LNCAP (cell line): ENCODE data around the gene EHMT1.

Experiments
- TF ChIP-seq, protein P1 (sequence below): fragments of 450-650 bp; IDR thresholded peaks from 2 replicates; pipeline ENCODE4 v1.5.1; 2017; ENCODE audit warnings: mild to moderate bottlenecking

EHMT1 gene

DNA sequence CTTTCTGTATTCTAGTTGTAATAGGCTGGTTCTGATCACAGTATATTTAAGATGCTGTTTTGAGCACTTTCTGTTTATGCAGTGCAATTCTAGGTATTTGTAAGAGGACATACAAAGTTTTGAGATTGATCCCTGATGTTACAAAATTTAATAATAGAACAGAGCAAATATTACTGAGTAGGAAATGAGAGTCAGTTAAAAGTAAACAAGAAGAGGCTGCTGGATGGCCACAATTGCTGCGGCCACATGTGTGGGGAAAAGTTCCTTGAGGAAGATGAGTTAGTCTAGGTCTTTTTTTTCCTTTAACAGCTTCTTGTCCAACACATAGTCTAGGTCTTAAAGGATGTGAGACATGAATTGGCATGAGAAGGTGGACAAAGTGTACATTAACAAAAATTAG, 11.3 kb downstream of the EHMT1 start:
- TF ChIP-seq, protein P1, sequence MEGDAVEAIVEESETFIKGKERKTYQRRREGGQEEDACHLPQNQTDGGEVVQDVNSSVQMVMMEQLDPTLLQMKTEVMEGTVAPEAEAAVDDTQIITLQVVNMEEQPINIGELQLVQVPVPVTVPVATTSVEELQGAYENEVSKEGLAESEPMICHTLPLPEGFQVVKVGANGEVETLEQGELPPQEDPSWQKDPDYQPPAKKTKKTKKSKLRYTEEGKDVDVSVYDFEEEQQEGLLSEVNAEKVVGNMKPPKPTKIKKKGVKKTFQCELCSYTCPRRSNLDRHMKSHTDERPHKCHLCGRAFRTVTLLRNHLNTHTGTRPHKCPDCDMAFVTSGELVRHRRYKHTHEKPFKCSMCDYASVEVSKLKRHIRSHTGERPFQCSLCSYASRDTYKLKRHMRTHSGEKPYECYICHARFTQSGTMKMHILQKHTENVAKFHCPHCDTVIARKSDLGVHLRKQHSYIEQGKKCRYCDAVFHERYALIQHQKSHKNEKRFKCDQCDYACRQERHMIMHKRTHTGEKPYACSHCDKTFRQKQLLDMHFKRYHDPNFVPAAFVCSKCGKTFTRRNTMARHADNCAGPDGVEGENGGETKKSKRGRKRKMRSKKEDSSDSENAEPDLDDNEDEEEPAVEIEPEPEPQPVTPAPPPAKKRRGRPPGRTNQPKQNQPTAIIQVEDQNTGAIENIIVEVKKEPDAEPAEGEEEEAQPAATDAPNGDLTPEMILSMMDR, result no peak

- TF ChIP-seq, protein P1, result no peak
These were observed 11.9 kb downstream of the EHMT1 start for GRCh38 chr9:137630679-137631078.

DNA sequence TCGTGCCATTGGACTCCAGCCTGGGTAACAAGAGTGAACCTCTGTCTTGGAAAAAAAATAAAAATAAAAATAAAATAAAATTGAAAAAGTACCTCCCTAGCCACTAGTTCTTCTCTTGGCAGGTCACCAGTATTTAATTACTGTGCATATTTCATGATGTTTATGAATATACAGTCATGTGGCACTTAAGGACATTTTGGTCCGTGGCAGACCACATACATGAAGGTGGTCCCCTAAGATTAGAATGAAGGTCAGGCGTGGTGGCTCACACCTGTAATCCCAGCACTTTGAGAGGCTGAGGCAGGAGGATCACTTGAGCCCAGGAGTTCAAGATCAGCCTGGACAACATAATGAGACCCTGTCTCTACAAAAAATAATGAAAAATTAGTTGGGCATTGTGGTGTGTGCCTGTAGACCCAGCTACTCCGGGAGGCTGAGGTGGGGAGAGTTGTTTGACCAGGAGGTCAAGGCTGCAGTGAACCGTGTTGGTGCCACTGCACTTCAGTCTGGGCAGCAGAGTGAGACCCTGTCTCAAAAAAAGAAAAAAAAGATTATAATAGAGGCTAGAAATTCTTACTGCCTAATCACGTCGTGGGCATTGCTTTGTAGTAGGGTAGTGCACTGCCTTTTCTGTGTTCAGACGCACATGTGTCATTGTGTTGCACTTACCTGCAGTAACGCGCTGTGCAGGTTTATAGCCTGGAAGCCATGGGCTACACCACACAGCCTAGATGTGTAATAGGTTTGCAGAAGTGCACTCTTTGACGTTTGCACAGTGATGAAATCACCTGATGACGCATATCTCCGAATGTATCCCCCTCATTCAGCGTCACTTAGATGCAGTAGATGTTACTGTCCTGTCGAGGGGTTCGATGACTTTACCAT, 12.8 kb downstream of the EHMT1 start:
- TF ChIP-seq, protein P1, result no peak

DNA sequence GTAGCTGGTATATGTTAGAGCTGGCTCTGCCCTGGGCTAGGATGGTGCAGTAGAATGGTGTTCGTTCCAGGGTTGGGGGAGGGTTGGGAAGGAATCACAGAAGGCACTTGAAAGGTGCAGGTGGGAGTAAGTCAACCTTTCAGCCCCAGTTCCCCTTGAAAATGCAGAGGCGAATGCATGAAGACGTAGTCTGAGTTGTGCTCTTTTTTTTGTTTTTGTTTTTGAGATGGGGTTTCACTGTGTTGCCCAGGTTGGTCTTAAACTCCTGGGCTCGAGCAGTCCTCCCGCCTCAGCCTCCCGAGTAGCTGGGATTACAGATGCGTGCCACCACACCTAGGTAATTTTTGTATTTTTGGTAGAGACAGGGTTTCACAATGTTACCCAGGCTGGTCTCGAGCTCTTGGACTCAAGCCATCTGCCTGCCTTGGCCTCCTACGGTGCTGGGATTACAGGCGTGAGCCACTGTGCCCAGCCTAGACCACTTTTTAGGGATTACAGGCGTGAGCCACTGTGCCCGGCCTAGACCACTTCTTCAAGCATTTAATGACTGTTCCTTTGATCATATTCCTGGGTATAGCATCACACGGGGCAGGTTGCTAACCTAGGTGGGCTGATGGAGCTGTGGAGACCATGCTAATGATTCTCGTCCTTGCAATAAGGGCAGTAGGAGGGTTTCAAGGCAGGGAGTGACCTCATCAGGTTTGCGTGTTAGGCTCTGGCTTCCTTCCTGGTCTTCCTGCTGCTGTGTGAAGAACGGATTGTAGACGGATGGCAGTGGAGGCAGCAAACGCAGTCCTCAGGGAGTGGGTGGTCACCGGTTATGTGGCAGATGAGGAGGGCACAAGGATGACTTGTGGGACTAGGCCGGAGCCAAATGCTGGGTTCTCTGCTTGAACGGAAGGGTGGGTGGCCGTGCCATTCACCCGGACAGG, 13.7 kb downstream of the EHMT1 start:
- TF ChIP-seq, protein P1, result no peak

- TF ChIP-seq, protein P1, result no peak
These were observed 15.2 kb downstream of the EHMT1 start for GRCh38 chr9:137634016-137634415.

DNA sequence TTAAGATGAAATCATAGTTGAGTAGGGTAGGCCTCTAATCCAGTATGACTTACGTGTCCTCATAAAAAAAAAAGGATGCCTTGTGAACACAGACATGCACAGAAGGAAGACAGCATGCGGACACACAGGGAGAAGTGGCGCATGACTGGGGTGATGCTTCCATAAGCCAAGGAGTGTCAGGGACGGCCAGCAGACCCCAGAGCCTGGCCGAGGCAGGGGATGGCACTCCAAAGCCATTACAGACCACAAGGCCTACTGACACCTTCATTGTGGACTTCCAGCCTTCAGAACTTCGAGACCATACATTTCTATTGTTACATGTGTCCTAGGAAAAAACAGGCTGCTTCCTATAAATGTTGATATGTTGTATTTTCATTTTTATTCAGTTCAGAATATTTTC, 19.9 kb downstream of the EHMT1 start:
- TF ChIP-seq, protein P1, result no peak

DNA sequence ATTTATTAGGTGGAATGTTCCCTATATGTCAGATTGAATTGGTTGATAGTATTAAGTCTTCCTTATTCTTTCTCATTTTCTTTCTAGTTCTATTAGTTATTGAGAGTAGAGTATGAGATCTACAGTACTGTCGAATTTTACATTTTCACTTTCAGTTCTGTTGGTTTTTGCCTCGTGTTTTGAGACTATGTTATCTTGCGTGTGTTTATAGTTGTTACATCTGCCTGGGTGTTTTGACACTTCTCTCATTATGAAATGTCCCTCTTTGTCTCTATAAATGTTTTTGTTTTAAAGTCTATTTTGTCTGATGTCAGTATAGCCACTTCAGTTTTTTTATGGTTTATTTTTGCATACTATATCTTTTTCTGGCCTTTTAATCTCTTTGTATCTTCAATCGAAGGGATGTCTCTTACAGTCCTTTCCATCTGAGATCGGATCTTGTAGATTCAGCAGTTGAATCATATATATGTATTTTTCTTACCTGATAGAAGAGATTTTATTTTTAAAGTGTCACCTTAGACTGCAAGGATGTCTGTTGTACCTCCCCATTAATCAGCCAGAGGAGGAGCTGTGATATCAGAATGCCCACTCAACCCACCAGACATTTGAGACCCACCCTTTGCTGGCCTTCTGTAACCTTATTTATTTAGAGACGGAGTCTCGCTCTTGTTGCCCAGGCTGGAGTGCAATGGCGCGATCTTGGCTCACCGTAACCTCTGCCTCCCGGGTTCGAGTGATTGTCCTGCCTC, 20.7 kb downstream of the EHMT1 start:
- TF ChIP-seq, protein P1, result no peak
